Measurements from ENCODE around the gene KRI1.
A peak's percentile ranks its signal among the peaks of the same experiment; 100 is the strongest.

- no peak for TF ChIP-seq POLR2A (IDR thresholded peaks at IDR 0.05)
- TF ChIP-seq, protein P1, sequence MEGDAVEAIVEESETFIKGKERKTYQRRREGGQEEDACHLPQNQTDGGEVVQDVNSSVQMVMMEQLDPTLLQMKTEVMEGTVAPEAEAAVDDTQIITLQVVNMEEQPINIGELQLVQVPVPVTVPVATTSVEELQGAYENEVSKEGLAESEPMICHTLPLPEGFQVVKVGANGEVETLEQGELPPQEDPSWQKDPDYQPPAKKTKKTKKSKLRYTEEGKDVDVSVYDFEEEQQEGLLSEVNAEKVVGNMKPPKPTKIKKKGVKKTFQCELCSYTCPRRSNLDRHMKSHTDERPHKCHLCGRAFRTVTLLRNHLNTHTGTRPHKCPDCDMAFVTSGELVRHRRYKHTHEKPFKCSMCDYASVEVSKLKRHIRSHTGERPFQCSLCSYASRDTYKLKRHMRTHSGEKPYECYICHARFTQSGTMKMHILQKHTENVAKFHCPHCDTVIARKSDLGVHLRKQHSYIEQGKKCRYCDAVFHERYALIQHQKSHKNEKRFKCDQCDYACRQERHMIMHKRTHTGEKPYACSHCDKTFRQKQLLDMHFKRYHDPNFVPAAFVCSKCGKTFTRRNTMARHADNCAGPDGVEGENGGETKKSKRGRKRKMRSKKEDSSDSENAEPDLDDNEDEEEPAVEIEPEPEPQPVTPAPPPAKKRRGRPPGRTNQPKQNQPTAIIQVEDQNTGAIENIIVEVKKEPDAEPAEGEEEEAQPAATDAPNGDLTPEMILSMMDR (IDR thresholded peaks at IDR 0.05) = peak; percentile 30 to 55 (median 43)
- TF ChIP-seq EP300 (IDR thresholded peaks at IDR 0.05) = no peak
Observed at GRCh38 chr19:10505583-10506229, 60.1 kb downstream of the KRI1 start.

Measured in ovary (tissue), 3 donors.